ENCODE data around the gene PLPP4. TPM values are rescaled to one million over a fixed set of nuclear protein-coding genes. Genes with fewer than 3 reads are reported as not detected.

The PLPP4 gene
- total RNA-seq, 1 experiment from 2014 or later = 10.7 TPM

DNA sequence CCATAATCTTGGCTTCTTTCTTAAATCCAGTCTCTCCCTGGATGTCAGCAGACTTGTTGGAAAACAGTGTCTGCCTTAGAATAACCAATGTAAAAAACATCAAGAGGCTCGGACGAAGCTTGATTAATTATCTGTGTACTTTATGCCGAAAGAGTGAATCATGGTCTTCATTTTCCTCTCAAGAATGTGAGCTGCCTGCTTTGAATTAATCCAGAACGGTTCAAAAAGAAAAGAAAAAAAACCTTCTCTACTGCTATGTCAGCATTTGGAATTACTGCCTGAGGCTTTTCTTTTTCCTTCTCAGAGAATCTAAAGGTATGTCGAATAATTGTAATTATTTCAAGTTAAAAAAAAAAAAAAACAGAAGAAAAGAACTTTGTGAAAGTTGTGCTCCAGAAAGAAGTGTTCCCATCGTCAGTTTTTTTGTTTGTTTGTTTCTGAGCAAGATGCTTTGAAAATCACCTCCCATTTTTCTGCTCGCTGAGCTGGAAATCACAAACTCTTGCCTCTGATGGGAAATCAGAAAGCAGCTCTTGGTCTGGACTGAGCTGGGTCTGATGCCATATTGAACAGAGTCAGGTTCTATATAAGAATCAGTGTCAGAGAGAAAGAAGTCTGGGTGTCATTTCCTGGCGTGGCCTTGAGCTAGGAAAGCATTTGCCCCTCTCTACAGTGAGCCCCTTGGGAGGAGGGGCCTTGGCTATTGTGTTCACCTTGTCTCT is 20.2 kb downstream of the PLPP4 start:
- Histone ChIP-seq H3K27me3 (ENCODE audit: low read length) (no peaks in the 10 kb centered on the region), H3K9me3 (ENCODE audit: low read length) (no peaks in the 10 kb centered on the region), H3K4me3 (ENCODE audit: low read length) (no peak overlapping the region), H4K20me1 (ENCODE audit: low read length) (no peaks in the 10 kb centered on the region), H3K9ac (ENCODE audit: low read length) (no peak overlapping the region), H3K36me3 (ENCODE audit: low read depth, low read length) (no peaks in the 10 kb centered on the region), H3K4me1 (ENCODE audit: insufficient read depth, low read length) (no peaks in the 10 kb centered on the region), H3K9me2 (replicated peaks; ENCODE audit: low read length) (no peaks in the 10 kb centered on the region), H3K4me2 (ENCODE audit: low read length) (no peak overlapping the region), H3K27ac (ENCODE audit: low read length) (no peak overlapping the region), H3F3A (ENCODE audit: low read length, unreplicated experiment) (no peaks in the 10 kb centered on the region), H3K79me2 (ENCODE audit: low read length) (no peaks in the 10 kb centered on the region), H2AFZ (ENCODE audit: low read length) (no peak overlapping the region)
- ChIA-PET POLR2A (ENCODE audit: unreplicated experiment) (no interaction called here), CTCF (no interaction called here)
- no peak for TF ChIP-seq CTCF (conservative IDR thresholded peaks at IDR 0.05; ENCODE audit: low read depth, low read length)
- no peak for TF ChIP-seq EZH2phosphoT487 (IDR thresholded peaks at IDR 0.05; ENCODE audit: borderline replicate concordance, low read length)
- no peak for TF ChIP-seq EZH2 (IDR thresholded peaks at IDR 0.05; ENCODE audit: low read length, unreplicated experiment)
- ATAC-seq (no peak), DNase-seq (no peak)
- intact Hi-C loops (cut with micrococcal nuclease) = no loop called here
- BruUV-seq (replicated peaks) = no TSS peak

DNA sequence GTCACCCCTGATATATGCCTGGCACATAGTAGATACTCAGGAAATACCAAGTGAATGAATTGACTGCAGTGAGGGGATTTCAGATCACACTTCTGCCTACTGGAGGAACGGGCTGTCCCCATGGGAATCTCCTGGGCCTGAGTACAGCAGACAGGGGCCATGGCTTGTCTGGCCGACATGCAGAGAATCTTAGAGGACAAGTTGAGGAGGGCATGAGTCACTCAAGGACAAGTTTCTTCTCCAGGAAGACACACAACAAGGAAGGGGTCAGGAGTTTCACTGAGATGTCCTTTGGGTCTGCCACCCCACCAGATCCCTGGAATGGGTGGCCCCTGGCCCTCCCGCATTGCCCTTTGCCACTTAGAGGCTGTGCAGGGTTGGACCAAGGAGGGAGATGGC is 20.7 kb downstream of the PLPP4 start:
- Histone ChIP-seq H3K4me1 (ENCODE audit: insufficient read depth, low read length) (no peaks in the 10 kb centered on the region), H3K4me3 (ENCODE audit: low read length) (no peak overlapping the region), H4K20me1 (ENCODE audit: low read length) (no peaks in the 10 kb centered on the region), H3K4me2 (ENCODE audit: low read length) (no peak overlapping the region), H3F3A (ENCODE audit: low read length, unreplicated experiment) (no peaks in the 10 kb centered on the region), H3K36me3 (ENCODE audit: low read depth, low read length) (no peaks in the 10 kb centered on the region), H3K9ac (ENCODE audit: low read length) (no peak overlapping the region), H3K9me2 (replicated peaks; ENCODE audit: low read length) (no peaks in the 10 kb centered on the region), H3K27ac (ENCODE audit: low read length) (no peak overlapping the region), H3K27me3 (ENCODE audit: low read length) (no peaks in the 10 kb centered on the region), H3K9me3 (ENCODE audit: low read length) (no peaks in the 10 kb centered on the region), H3K79me2 (ENCODE audit: low read length) (no peaks in the 10 kb centered on the region), H2AFZ (ENCODE audit: low read length) (no peak overlapping the region)
- ATAC-seq (no peak), DNase-seq (no peak)
- BruUV-seq (replicated peaks) = no TSS peak
- ChIA-PET CTCF (no interaction called here), POLR2A (ENCODE audit: unreplicated experiment) (no interaction called here)
- intact Hi-C loops (cut with micrococcal nuclease) = no loop called here
- no peak for TF ChIP-seq EZH2 (IDR thresholded peaks at IDR 0.05; ENCODE audit: low read length, unreplicated experiment)
- TF ChIP-seq CTCF (conservative IDR thresholded peaks at IDR 0.05; ENCODE audit: low read depth, low read length) = no peak
- TF ChIP-seq EZH2phosphoT487 (IDR thresholded peaks at IDR 0.05; ENCODE audit: borderline replicate concordance, low read length) = no peak

GRCh38 chr10:120478386-120478785 is 21.4 kb downstream of the PLPP4 start:
- no peaks in the 10 kb centered on the region for H4K20me1 ChIP-seq (ENCODE audit: low read length)
- no peaks in the 10 kb centered on the region for H3F3A ChIP-seq (ENCODE audit: low read length, unreplicated experiment)
- no TSS peak for BruUV-seq (replicated peaks)
- intact Hi-C loops (cut with micrococcal nuclease) = no loop called here
- H3K36me3 ChIP-seq (ENCODE audit: low read depth, low read length) = no peaks in the 10 kb centered on the region
- no peaks in the 10 kb centered on the region for H3K27me3 ChIP-seq (ENCODE audit: low read length)
- no peak overlapping the region for H3K27ac ChIP-seq (ENCODE audit: low read length)
- no peak overlapping the region for H3K4me3 ChIP-seq (ENCODE audit: low read length)
- POLR2A ChIA-PET (ENCODE audit: unreplicated experiment) = no interaction called here
- H3K79me2 ChIP-seq (ENCODE audit: low read length) = no peaks in the 10 kb centered on the region
- H3K9ac ChIP-seq (ENCODE audit: low read length) = no peak overlapping the region
- H3K4me2 ChIP-seq (ENCODE audit: low read length) = no peak overlapping the region
- H3K4me1 ChIP-seq (ENCODE audit: insufficient read depth, low read length) = no peaks in the 10 kb centered on the region
- H3K9me2 ChIP-seq (replicated peaks; ENCODE audit: low read length) = no peaks in the 10 kb centered on the region
- no peak for TF ChIP-seq CTCF (conservative IDR thresholded peaks at IDR 0.05; ENCODE audit: low read depth, low read length)
- no peak for TF ChIP-seq EZH2 (IDR thresholded peaks at IDR 0.05; ENCODE audit: low read length, unreplicated experiment)
- TF ChIP-seq EZH2phosphoT487 (IDR thresholded peaks at IDR 0.05; ENCODE audit: borderline replicate concordance, low read length) = no peak
- H3K9me3 ChIP-seq (ENCODE audit: low read length) = no peaks in the 10 kb centered on the region
- no peak overlapping the region for H2AFZ ChIP-seq (ENCODE audit: low read length)
- ATAC-seq = no peak
- CTCF ChIA-PET = no interaction called here
- no peak for DNase-seq

All from PC-3 (cell line).